ENCODE data around the gene NDUFA9.

Gene NDUFA9

GRCh38 chr12:4643747-4644146 is 5.2 kb upstream of the NDUFA9 start:
- H3K36me3 ChIP-seq (ENCODE audit: insufficient read depth, low read length): no peaks in the 10 kb centered on the region
- no peak overlapping the region for H3K9ac ChIP-seq (ENCODE audit: low read length)
- H4K20me1 ChIP-seq (ENCODE audit: insufficient read depth, low read length): no peaks in the 10 kb centered on the region
- H3K27me3 ChIP-seq (ENCODE audit: insufficient read depth, low read length): no peaks in the 10 kb centered on the region
- H3K79me2 ChIP-seq (ENCODE audit: insufficient read depth, low read length): no peaks in the 10 kb centered on the region
- peaks cover 10% of the 10 kb centered on the region for H3K4me1 ChIP-seq (ENCODE audit: insufficient read depth, low read length, severe bottlenecking)
- no peaks in the 10 kb centered on the region for H3F3A ChIP-seq (ENCODE audit: insufficient read depth, low read length)
- no peak overlapping the region for H3K4me3 ChIP-seq (ENCODE audit: low read depth, low read length, poor library complexity, severe bottlenecking)
- H2AFZ ChIP-seq (ENCODE audit: low read length): no peak overlapping the region
- no peak for TF ChIP-seq CTCF (IDR thresholded peaks at IDR 0.05; ENCODE audit: low read length)
- TF ChIP-seq EZH2 (IDR thresholded peaks at IDR 0.05; ENCODE audit: borderline replicate concordance, low read length): no peak
- no peaks in the 10 kb centered on the region for H3K9me2 ChIP-seq (ENCODE audit: low read depth, low read length)
- no peaks in the 10 kb centered on the region for H3K9me3 ChIP-seq (ENCODE audit: low read length)
- H3K4me2 ChIP-seq (ENCODE audit: low read length): no peak overlapping the region
- no peak overlapping the region for H3K27ac ChIP-seq (ENCODE audit: low read depth, low read length, poor library complexity, severe bottlenecking)

- no peak overlapping the region for H3K4me3 ChIP-seq (ENCODE audit: low read depth, low read length, poor library complexity, severe bottlenecking)
- no peaks in the 10 kb centered on the region for H3K36me3 ChIP-seq (ENCODE audit: insufficient read depth, low read length)
- H4K20me1 ChIP-seq (ENCODE audit: insufficient read depth, low read length): no peaks in the 10 kb centered on the region
- H3K9me2 ChIP-seq (ENCODE audit: low read depth, low read length): no peaks in the 10 kb centered on the region
- H3F3A ChIP-seq (ENCODE audit: insufficient read depth, low read length): no peaks in the 10 kb centered on the region
- no peak overlapping the region for H3K4me2 ChIP-seq (ENCODE audit: low read length)
- TF ChIP-seq EZH2 (IDR thresholded peaks at IDR 0.05; ENCODE audit: borderline replicate concordance, low read length): no peak
- no peak for TF ChIP-seq CTCF (IDR thresholded peaks at IDR 0.05; ENCODE audit: low read length)
- H3K9me3 ChIP-seq (ENCODE audit: low read length): no peaks in the 10 kb centered on the region
- no peak overlapping the region for H2AFZ ChIP-seq (ENCODE audit: low read length)
- peaks cover 16% of the 10 kb centered on the region for H3K4me1 ChIP-seq (ENCODE audit: insufficient read depth, low read length, severe bottlenecking)
- H3K79me2 ChIP-seq (ENCODE audit: insufficient read depth, low read length): peaks cover 9% of the 10 kb centered on the region
- no peak overlapping the region for H3K27ac ChIP-seq (ENCODE audit: low read depth, low read length, poor library complexity, severe bottlenecking)
- no peak overlapping the region for H3K9ac ChIP-seq (ENCODE audit: low read length)
- H3K27me3 ChIP-seq (ENCODE audit: insufficient read depth, low read length): no peaks in the 10 kb centered on the region
Measured at GRCh38 chr12:4645023-4645422, 3.9 kb upstream of the NDUFA9 start.

GRCh38 chr12:4648104-4648500 is 812 bp upstream of the NDUFA9 start:
- Histone ChIP-seq H3K9ac (ENCODE audit: low read length) (peak overlapping the region; percentile 94), H3K4me3 (ENCODE audit: low read depth, low read length, poor library complexity, severe bottlenecking) (peak overlapping the region; percentile 96), H3K36me3 (ENCODE audit: insufficient read depth, low read length) (no peaks in the 10 kb centered on the region), H3K79me2 (ENCODE audit: insufficient read depth, low read length) (peaks cover 33% of the 10 kb centered on the region), H3K27ac (ENCODE audit: low read depth, low read length, poor library complexity, severe bottlenecking) (no peak overlapping the region), H4K20me1 (ENCODE audit: insufficient read depth, low read length) (no peaks in the 10 kb centered on the region), H3K27me3 (ENCODE audit: insufficient read depth, low read length) (no peaks in the 10 kb centered on the region), H3K4me2 (ENCODE audit: low read length) (peak overlapping the region; percentile 95), H3K9me3 (ENCODE audit: low read length) (no peaks in the 10 kb centered on the region), H3K4me1 (ENCODE audit: insufficient read depth, low read length, severe bottlenecking) (peaks cover 24% of the 10 kb centered on the region), H3K9me2 (ENCODE audit: low read depth, low read length) (no peaks in the 10 kb centered on the region), H2AFZ (ENCODE audit: low read length) (peak overlapping the region; percentile 66; the same call in 1 of the 2 replicates), H3F3A (ENCODE audit: insufficient read depth, low read length) (no peaks in the 10 kb centered on the region)
- TF ChIP-seq CTCF (IDR thresholded peaks at IDR 0.05; ENCODE audit: low read length) (no peak), EZH2 (IDR thresholded peaks at IDR 0.05; ENCODE audit: borderline replicate concordance, low read length) (no peak)
